ENCODE results near the gene CCDC134. TPM values are rescaled to one million over a fixed set of nuclear protein-coding genes. Genes with fewer than 3 reads are reported as not detected.

The CCDC134 gene
- total RNA-seq, 1 donor from 2014 or later, result 13.2 TPM

DNA sequence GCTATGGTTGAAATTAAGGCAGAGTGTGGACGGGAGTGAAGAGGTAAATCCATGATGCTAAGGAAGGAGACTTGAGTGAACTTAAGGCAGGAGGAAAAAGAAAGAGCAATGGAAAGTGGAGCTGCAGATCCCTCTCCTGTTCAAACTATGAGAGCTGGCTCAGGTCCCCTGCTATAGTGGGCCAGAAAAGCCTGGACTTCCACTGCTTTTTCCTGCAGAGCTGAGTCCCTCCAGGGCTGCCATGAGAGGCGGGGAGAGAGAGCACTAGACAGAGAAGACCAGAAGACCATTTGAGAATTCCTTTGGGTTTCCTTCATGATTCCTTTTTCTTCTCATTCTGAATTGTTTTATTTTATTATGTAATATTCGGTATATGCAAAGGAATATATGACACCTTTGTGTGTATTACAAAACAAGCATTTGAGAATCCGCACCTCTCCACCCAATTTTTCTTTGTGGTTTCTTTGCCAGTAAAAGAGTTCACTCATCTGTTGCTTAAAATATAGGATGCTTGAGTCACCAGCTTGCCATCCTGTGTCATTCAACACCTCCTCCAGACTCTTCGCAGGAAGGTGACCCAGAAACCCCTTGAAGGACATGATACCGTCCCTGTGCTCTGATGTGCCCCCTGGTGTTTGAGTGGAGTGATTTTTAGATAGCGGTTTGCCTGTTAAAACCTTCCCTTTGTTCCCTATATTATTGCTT is 56.8 kb downstream of the CCDC134 start:
- TF ChIP-seq, protein P1, sequence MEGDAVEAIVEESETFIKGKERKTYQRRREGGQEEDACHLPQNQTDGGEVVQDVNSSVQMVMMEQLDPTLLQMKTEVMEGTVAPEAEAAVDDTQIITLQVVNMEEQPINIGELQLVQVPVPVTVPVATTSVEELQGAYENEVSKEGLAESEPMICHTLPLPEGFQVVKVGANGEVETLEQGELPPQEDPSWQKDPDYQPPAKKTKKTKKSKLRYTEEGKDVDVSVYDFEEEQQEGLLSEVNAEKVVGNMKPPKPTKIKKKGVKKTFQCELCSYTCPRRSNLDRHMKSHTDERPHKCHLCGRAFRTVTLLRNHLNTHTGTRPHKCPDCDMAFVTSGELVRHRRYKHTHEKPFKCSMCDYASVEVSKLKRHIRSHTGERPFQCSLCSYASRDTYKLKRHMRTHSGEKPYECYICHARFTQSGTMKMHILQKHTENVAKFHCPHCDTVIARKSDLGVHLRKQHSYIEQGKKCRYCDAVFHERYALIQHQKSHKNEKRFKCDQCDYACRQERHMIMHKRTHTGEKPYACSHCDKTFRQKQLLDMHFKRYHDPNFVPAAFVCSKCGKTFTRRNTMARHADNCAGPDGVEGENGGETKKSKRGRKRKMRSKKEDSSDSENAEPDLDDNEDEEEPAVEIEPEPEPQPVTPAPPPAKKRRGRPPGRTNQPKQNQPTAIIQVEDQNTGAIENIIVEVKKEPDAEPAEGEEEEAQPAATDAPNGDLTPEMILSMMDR (IDR thresholded peaks at IDR 0.05), result no peak
- H3K4me3 Mint-ChIP-seq, result peak overlapping the region; percentile 45
- CTCF ChIA-PET, result interaction anchor here (0.6 to 3.0 kb wide), 14 partner anchors 10 to 160 kb away, joined by 3 to 15 read pairs (median 3); partner anchors contain the start of gene CCDC134
- ATAC-seq (ENCODE audit: low read depth) (peak; percentile 18), DNase-seq (no peak)
- H3K27ac Mint-ChIP-seq, result peak overlapping the region; percentile 77
- POLR2A ChIA-PET, result interaction anchor here (0.6 to 12.4 kb wide), 6 partner anchors 13 to 416 kb away, joined by 3 to 166 read pairs (median 5); partner anchors contain the start of gene SREBF2
- no peaks in the 10 kb centered on the region for H3K9me3 Mint-ChIP-seq
- intact Hi-C loops (cut with micrococcal nuclease), result loop anchor here (1.0 to 10.0 kb wide), 3 partner anchors 35 to 160 kb away; no protein-coding TSS in a partner anchor
- no peaks in the 10 kb centered on the region for H3K27me3 Mint-ChIP-seq
- peaks cover 24% of the 10 kb centered on the region for H3K36me3 Mint-ChIP-seq (ENCODE audit: low read depth)
- peaks cover 72% of the 10 kb centered on the region for H3K4me1 Mint-ChIP-seq

DNA sequence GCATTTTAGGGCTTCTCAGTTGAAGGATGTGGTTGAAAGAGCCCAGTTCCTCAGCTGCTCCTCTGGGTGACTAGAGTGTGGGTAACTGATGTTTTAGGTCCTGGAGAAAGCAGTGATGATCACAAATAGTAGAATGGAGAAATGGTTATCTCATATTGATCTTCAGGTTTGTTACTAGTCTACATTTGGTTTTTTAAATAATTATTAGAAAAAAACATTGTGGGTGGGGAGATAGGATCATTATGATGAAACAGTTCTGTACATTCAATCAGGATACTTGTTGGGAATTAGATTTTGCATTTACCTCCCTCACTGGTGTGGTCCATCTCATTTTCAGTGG is 57.4 kb downstream of the CCDC134 start:
- no peaks in the 10 kb centered on the region for H3K27me3 Mint-ChIP-seq
- intact Hi-C loops (cut with micrococcal nuclease), result loop anchor here (1.0 to 10.0 kb wide), 3 partner anchors 36 to 161 kb away; no protein-coding TSS in a partner anchor
- peak overlapping the region; percentile 45 for H3K4me3 Mint-ChIP-seq
- DNase-seq (no peak), ATAC-seq (ENCODE audit: low read depth) (no peak)
- CTCF ChIA-PET, result interaction anchor here (0.7 to 3.0 kb wide), 9 partner anchors 12 to 160 kb away, joined by 3 to 15 read pairs (median 3); partner anchors contain the start of gene CCDC134
- POLR2A ChIA-PET, result interaction anchor here (0.7 to 12.4 kb wide), 4 partner anchors 12 to 83 kb away, joined by 3 to 166 read pairs (median 4); partner anchors contain the start of gene SREBF2
- no peaks in the 10 kb centered on the region for H3K9me3 Mint-ChIP-seq
- H3K4me1 Mint-ChIP-seq, result peaks cover 75% of the 10 kb centered on the region
- H3K27ac Mint-ChIP-seq, result peak overlapping the region; percentile 77
- TF ChIP-seq, protein P1 (IDR thresholded peaks at IDR 0.05), result peak; percentile 35
- peaks cover 23% of the 10 kb centered on the region for H3K36me3 Mint-ChIP-seq (ENCODE audit: low read depth)

DNA sequence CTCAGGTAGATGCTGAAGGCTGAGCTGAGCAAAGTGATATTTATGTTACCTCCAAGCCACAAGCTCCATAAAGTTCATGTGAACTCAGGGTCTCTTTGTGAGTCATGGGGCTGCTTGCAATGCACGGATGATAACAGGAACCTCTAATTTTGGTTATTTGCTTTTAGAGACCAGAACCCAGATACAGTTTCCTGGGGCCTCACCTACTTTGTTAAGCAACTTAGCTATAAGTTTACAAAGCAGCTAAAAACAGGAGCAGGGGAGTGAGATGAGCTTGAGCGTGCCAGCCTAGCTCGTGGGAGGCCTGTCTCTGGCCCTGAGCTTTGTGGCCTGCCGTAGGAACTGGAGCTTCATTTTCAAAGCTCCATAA is 61.7 kb downstream of the CCDC134 start:
- DNase-seq (no peak), ATAC-seq (ENCODE audit: low read depth) (peak; percentile 58)
- POLR2A ChIA-PET, result interaction anchor here (0.5 to 12.4 kb wide), 31 partner anchors 9 to 414 kb away, joined by 3 to 166 read pairs (median 6); partner anchors contain the start of genes CCDC134, CENPM, MEI1 and NDUFA6
- no peaks in the 10 kb centered on the region for H3K27me3 Mint-ChIP-seq
- peak overlapping the region; percentile 72 for H3K4me3 Mint-ChIP-seq
- intact Hi-C loops (cut with micrococcal nuclease), result loop anchor here (1.0 to 5.0 kb wide), 7 partner anchors 14 to 165 kb away; partner anchors contain the start of gene SREBF2
- H3K36me3 Mint-ChIP-seq (ENCODE audit: low read depth), result peaks cover 30% of the 10 kb centered on the region
- CTCF ChIA-PET, result interaction anchor here (0.8 to 2.6 kb wide), 14 partner anchors 10 to 576 kb away, joined by 3 to 27 read pairs (median 6); partner anchors contain the start of genes SMIM45 and TNFRSF13C
- peak overlapping the region; percentile 93 for H3K27ac Mint-ChIP-seq
- TF ChIP-seq, protein P1 (IDR thresholded peaks at IDR 0.05), result no peak
- no peaks in the 10 kb centered on the region for H3K9me3 Mint-ChIP-seq
- peaks cover 88% of the 10 kb centered on the region for H3K4me1 Mint-ChIP-seq

DNA sequence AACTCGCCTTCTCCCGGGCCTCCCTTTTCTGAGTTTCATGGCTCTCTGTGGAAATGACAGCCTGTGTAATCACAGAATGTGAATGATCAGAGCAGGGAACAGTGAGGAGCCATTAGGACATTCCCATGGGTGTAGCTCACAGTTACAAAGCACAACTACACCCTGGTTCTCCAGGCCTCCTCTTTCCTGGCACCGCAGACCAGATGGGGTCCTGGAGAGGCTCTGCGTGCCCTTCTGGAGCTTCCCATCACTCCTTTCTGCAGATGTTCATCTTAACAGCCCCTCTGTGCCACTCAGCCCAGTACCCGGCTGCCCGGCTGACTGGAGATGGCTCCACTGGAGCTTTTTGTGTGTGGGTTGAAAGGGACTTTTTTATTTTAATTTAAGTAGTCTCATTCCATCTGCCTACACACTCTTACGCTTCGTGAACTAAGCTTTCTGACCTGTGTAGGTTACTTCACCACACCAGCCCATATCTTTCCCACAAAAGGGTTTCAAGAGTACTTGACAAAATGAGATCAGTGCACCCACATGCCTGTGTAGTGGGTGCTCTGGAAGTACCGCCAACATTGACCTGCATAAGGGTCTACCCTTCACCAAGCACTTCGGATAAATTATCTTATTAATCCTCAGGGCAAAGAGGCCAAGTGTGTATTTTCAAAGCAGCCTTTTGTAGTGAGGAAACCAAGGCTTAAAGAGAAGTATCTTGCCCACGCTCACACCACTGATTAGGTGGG is 62.2 kb downstream of the CCDC134 start:
- ChIA-PET CTCF (interaction anchor here (0.8 to 2.6 kb wide), 14 partner anchors 10 to 575 kb away, joined by 3 to 27 read pairs (median 6); partner anchors contain the start of genes SMIM45 and TNFRSF13C), POLR2A (interaction anchor here (0.5 to 12.4 kb wide), 34 partner anchors 10 to 414 kb away, joined by 3 to 166 read pairs (median 6); partner anchors contain the start of genes CCDC134, CENPM, MEI1 and NDUFA6)
- peaks cover 84% of the 10 kb centered on the region for H3K4me1 Mint-ChIP-seq
- no peaks in the 10 kb centered on the region for H3K9me3 Mint-ChIP-seq
- H3K27ac Mint-ChIP-seq, result peak overlapping the region; percentile 93
- H3K4me3 Mint-ChIP-seq, result peak overlapping the region; percentile 72
- peaks cover 33% of the 10 kb centered on the region for H3K36me3 Mint-ChIP-seq (ENCODE audit: low read depth)
- TF ChIP-seq, protein P1 (IDR thresholded peaks at IDR 0.05), result no peak
- ATAC-seq (ENCODE audit: low read depth) (peak; percentile 78), DNase-seq (peak; percentile 40)
- no peaks in the 10 kb centered on the region for H3K27me3 Mint-ChIP-seq
- intact Hi-C loops (cut with micrococcal nuclease), result loop anchor here (1.0 to 5.0 kb wide), 7 partner anchors 14 to 165 kb away; partner anchors contain the start of gene SREBF2

Data from activated B cell treated with CpG ODN at 0.5 μM for 24 hours (primary cell).